ENCODE data around the gene HTATSF1.

The HTATSF1 gene, protein sequence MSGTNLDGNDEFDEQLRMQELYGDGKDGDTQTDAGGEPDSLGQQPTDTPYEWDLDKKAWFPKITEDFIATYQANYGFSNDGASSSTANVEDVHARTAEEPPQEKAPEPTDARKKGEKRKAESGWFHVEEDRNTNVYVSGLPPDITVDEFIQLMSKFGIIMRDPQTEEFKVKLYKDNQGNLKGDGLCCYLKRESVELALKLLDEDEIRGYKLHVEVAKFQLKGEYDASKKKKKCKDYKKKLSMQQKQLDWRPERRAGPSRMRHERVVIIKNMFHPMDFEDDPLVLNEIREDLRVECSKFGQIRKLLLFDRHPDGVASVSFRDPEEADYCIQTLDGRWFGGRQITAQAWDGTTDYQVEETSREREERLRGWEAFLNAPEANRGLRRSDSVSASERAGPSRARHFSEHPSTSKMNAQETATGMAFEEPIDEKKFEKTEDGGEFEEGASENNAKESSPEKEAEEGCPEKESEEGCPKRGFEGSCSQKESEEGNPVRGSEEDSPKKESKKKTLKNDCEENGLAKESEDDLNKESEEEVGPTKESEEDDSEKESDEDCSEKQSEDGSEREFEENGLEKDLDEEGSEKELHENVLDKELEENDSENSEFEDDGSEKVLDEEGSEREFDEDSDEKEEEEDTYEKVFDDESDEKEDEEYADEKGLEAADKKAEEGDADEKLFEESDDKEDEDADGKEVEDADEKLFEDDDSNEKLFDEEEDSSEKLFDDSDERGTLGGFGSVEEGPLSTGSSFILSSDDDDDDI

DNA sequence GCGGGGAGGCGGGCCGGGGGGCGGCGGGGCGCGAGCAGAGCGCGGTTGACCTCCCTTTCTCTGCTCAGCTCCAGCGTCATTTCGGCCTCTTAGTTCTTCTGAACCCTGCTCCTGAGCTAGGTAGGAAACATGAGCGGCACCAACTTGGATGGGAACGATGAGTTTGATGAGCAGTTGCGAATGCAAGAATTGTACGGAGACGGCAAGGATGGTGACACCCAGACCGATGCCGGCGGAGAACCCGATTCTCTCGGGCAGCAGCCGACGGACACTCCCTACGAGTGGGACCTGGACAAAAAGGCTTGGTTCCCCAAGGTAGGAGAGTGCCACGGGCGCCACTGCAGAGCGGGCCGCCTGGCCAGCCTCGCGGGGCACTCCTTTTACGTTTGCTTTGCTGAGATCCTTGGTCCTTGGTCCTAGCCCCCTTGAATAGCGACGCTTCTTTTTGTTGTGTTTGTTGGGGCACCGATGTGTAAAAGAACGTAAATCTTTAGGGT, at the start of gene HTATSF1:
Gene HTATSF1, plus strand, starts transcription at position 37 of the 497 bp plus-strand sequence. Its CDS starts 93 bp downstream, at position 130.
- no peak for DNase-seq

DNA sequence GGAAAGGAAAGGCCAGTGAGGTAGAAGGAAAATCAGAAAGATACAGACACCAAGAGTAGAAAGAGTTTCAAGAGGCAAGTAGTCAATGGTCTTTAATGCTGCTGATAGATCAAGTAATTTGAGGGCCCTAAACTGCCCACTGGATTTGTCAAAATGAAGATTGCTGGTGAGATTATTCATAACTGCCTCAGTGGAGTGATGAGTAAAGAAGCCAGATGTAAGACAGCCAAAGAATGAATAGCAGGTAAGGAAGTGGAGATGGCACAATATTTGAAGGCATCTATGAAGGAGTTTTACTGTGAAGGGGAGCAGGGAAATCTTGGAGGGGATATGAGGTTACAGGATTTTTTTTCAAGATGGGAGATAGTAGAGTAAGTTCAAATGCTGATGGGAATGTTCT, 49.4 kb upstream of the HTATSF1 start:
- no peak for DNase-seq

DNA sequence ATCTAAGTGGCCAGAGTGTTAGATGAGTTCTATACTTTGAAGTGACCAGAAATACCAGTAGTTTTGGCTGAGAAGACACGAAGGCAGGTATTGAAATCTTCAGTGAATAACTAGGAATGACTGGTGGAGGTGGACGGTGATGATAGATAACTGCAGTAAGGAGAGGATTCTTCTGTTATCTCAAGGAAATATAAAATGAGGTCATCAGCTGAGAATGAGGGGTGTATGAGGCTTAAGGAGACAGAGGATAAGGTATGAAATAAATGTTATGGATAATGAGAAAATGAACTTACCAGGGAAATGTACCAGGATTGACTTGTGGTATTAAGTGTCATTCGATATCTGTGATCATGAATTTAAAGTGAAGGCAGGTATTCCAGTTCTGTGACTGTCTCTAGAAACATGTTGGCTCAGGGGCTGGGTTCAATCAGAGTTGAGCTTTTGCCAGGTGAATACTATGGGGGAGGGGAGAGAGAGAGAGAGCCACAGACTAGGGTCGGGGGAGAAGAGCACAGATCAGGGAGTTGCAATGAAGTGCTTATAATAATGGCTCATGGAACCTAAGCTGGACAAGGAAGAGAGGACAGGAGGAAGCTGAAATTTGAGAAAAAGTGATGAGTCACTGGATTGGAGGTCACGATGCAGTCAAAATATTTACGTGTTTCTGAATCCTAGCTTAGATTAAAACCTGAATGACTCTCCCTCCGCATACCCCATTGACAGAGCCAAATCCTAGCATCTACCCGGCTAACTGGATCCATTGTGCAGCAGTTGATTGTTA, 47.2 kb upstream of the HTATSF1 start:
- no peak for DNase-seq

DNA sequence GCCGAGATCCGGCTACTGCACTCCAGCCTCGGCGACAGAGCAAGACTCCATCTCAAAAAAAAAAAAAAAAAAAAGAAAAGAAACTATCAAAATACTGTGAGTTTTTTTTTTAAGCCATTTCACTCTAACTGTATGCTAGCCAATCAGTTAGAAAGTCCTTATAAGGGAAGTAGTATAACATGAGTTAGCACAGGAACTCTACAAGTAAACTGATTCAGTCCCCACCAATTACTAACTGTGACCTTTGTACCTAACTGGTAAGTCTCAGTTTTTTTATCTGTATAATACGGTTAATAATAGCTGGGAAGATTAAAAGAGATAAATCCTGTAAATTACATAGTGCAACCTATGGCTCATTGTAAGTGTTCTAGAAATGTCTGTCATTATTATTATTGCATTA, 44.8 kb upstream of the HTATSF1 start:
- no peak for DNase-seq

DNA sequence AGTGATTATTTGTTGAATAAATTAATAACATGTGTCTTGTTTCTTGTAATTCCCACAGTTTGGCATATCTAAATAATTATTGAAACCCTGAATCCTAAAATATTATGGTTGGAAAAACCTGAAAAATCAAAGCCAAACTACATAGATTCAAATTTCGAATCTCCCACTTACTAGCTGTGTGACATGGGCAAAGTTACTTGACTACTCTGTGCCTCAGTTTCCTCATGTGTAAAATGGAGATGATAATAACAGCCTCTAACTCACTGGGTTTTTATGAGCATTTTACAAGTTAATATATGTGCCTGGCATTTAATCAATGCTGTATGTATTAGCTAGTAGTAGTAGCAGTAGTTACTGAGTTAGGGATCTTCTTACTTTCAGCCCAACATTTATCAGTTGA, 44.3 kb upstream of the HTATSF1 start:
- no peak for DNase-seq

DNA sequence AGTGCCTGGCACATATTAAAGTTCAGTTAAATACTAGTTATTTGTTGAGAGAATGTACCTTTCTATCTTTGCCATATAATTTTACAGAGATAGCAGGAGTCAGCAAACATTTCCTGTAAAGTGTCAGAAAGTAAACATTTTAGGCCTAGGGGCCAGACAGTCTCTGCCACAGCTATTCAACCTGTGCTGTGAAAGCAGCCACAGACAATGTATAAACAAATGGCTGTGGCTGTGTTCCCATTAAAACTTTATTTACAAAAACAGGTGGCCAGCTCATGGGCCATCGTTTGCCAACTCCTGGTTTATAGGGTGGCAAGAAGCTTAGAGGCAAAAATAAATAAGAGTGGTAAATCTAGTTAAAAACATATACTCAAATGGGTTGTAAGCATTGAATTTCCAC, 43.6 kb upstream of the HTATSF1 start:
- no peak for DNase-seq

DNA sequence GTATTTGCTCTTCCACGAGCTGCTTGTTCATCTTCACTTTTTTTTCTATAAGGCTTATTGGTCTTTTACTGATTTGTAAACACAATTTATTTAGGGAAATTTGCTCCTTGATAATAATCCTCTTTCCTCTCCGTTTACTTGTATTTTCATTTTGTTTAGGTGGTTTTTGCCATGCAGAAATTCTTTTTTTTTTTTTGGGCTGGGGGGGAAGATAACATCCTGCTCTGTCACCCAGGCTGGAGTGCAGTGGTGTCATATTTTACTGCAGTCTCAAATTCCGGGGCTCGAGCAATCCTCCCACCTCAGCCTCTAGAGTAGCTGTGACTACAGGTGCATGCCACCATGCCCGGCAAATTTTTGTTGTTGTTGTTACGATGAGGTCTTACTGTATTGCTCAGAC, 41.3 kb upstream of the HTATSF1 start:
- DNase-seq: no peak

DNA sequence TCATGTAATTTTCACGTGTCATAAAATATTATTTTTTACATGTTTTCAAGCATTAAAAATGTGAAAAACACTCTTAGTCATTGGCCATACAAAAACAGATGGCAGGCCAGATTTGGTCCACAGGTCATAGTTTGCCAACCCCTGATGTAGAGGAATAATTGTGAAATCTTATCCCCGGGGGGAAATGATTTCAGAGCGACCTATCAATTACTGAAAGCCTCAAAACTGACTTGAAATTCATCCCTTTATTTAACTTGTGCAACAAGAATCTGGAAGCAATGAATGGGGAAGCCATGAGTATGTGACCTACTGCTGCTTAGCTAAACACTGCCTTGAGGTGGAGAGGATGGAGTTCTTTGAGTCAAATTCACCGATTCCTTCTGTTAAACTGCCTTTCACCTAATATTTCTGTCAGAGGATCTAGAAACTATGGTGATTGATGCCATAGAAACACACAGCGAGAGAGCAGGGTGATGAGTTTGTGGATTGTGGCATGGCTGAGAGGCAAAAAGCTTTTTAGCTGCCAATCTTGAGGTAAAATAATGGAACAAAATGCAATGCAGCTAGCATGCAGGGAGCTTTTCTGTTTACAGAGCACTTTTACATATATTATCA, 40.0 kb upstream of the HTATSF1 start:
- peak; percentile 20 for DNase-seq

DNA sequence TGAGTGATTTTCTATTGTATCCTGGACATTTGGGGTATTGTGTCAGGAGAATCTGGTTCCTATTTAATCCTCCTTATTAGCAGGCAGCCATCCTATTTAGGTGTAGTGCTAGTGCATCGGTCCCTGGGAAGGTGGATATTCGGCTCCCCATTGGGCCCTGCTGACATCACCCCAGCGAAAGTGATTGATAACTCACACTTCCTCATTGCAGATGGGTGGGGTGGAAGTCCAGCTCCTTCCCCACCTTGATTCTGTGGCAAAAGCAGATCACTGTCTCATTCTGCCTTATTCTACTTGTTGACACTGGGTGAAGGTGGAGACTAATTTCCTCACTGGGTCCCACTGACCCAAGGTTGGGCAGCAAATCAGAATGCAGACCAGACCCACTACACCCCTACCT, 32.8 kb upstream of the HTATSF1 start:
- no peak for DNase-seq

DNA sequence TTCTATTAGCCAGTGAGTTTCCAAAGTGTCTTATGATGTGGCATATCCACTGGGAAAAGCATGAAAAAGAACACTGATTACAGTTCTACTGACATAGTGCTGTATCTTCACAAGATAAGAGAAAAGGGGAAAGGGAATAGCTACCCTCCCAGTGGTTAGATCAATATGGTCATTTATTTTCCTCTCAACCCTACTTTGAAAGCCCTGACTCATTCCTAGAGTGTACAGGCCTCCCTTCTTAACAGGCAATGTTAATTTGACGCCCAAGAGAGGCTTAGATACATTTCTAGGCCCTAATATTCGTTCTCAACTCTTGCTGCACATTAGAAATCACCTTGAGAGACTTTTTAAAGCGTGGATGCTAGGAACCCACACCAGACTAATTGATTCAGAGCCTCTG, 30.1 kb upstream of the HTATSF1 start:
- no peak for DNase-seq

DNA sequence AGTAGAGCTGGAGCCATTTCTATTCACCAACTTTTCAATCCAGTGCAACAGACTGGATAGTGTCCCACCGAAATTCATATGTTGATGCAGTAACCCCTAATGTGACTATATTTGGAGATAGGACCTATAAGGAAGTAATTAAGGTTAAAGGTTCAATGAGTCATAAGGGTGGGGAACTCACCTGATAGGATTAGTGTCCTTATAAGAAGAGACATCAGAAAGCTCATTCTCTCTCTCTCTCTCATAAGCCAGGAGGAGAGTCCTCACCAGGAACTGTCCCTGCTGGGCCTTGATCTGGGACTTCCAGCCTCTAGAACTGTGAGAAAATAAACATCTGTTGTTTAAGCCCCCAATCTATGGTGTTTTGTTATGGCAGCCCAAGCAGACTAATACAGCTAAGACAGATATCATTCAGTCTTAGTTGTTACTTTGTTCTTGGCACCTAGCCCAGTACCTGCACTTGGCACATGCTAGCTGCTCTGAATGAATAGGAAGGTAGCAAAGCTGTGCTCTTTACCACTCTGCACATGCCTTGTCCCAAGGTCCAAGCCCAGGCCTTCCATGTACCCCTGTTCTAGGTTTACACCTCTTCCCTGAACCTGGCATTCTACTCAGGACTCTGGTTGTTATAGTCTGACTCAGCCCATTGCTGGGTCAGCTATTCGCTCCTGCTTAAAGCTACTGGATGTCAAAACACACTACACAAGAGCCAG, 28.8 kb upstream of the HTATSF1 start:
- no peak for DNase-seq

DNA sequence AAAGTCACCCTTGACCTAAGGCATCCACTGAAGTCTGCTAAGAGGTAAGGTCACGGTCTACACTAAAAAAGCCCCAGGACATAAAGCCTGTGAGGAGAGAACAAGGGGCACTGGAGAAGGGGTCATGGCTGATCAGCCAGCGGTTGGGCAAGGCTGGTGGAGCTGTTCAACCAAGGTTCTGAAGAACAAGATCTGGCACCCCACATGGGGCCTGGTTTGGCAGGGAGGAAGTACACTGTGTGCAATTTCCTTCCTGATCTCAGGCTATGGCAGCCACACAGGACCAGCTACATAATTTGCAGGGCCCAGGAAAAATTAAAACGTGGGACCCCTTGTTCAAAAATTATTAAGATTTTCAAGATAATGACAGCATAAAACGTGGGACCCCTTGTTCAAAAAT, 23.7 kb upstream of the HTATSF1 start:
- no peak for DNase-seq

DNA sequence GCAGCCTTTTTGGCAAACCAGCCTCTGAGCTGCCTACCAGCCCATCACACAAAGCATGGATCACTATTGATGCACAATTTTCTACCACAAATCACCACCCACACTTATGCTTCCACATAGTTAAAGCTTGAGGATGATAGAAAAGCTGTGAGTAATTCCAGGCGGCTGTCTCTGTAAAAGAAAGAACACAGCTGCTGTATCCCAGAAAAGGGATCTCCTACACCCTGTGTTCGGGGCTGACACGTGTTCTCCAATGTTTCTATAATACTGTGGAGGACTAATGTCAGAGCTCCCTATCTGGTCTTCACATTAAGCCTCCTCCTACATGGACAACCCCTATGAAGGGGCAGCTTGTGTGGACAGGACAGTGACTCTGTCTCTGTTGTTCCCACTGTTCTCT, 22.2 kb upstream of the HTATSF1 start:
- DNase-seq: no peak

DNA sequence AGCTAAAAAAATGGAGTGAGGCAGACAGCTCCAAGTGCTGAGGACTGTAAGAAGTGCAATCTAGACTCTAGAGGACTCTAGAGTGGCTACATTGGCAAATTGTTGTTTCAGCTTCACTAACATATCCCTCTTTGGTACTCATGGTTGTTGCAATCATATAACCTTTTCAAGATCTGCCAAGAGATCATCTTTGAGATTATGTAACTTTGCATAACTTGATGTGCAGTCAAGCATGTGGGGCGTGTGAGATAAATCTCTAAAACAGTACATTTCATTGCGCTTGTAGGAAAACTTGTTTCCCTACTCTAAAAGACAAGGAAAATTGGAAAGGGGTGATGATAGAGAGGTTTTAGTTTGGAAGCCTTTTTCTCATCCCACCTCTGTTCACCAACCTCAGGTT, 20.9 kb upstream of the HTATSF1 start:
- DNase-seq: no peak

DNA sequence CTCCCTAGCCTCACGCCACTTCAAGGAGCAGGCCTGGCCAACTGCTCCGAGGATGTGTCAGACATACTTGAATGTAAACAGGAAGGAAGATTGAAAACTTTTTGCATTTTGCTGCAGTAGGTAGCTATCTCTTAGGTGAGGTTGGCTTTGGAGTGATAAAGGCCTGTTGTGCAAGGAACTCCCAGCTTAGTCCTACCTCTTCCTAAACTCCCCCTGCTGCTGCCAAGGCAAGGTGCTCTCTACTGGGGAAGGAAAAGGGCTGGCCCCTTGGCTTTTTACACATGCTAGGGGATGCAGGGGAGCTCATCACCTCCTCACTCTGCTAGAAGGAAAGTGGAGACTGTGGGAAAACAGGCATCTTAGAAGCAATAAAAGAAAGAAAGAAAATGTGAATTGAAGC, 20.4 kb upstream of the HTATSF1 start:
- no peak for DNase-seq

DNA sequence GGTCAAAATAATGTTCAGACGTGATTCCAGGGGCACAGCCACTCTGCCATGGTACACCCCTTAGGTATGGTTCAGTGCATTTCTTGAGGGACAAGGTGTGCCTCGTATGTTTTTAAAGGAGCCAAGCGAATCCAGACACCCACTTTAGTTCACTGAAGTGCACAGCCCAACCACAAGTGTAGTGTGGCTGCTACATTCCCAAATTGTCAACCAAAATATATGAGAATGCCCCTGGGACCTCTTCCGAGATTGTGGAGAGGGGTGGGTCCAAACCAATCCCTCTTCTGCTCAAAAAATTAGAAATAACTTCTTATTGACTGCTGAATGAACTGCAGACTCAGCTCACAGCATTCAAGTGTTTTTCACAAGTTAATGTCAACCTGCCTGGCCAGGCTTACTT, 17.0 kb upstream of the HTATSF1 start:
- DNase-seq: no peak

DNA sequence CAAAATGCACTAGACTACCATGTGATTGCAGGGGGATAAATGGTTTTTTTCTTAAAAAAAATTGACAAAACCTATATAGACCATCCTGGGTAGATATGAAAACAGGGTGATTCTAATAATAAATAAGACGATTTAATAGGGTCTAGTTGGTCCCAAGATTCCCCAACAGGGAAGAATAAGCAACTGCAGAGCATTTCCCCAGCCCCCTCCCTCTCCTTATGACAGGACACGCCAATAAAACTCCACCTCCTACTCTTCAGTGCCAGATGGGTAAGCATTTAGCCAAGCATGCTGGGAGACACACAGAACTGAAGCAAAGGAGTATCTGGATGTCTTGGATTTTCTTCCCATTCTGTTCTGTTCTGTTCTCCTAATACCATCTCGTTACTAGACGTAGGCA, 9.7 kb upstream of the HTATSF1 start, which contains the start of gene BRS3:
Gene BRS3, plus strand, starts transcription at position 301 of the 400 bp plus-strand sequence. CDS start 168 bp downstream, outside the sequence.
- no peak for DNase-seq

DNA sequence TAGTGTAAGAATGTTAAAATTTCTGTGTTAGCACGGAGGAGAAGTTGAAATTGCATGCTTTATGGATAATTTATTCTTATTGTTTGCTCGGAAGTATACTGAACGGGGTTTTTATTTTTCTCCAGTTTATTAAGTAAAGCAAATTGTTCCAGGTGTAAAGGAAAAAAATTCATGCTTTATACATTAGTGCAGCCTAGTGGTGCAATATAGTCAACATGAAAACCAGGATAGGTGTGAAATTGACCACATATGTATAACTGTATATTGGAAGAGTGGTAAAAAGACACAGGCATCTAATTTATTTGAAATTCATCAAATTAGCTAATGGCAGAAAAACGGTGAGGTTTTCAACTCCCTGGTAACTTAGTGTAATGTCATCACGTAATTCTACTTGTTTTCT, 8.7 kb upstream of the HTATSF1 start:
- no peak for DNase-seq

DNA sequence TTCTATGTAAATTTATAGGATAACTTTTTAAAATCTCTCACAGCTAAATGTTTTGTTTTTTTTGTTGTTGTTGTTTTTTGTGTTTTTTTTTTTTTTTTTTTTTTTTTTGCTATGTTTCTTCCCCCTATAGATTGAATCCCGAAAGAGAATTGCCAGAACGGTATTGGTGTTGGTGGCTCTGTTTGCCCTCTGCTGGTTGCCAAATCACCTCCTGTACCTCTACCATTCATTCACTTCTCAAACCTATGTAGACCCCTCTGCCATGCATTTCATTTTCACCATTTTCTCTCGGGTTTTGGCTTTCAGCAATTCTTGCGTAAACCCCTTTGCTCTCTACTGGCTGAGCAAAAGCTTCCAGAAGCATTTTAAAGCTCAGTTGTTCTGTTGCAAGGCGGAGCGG, 5.6 kb upstream of the HTATSF1 start:
- DNase-seq: no peak

DNA sequence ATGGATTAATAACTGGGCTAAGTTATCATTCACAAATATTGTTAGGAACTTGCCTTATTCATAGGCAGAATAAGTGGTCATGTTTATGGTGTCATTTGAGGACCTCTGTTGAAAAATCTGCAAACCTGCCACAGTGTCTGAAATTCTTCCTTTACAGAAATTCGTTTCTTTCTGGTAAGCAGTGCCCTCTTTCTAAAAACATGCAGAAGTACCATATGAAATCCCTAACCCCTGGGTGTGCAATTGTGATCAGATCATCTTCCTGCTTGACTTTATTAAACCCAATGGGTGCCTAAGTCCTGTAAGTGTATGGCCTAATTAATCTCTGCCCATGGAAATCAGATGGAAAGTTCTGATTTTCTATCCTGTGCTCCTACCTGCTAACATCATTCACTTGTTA, 4.4 kb upstream of the HTATSF1 start:
- no peak for DNase-seq

DNA sequence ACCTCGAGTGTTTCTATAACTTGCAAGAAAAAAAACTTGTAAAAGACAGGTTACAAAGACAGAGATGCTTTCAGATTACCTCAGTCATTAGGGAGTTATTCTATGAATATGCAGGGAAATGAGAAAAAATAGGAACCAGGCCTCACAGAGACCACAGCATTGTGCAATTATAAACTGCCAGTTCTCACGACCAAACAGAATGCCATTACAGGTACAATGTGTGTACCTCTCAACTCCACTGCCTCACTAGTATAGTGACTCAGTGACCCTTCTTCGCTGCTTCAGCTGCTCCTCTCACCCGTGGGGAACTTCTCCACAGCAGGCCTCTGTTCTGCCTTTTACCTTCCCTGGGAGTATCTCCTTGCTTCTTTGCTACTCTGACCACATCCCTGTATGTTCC, 2.3 kb upstream of the HTATSF1 start:
- no peak for DNase-seq

DNA sequence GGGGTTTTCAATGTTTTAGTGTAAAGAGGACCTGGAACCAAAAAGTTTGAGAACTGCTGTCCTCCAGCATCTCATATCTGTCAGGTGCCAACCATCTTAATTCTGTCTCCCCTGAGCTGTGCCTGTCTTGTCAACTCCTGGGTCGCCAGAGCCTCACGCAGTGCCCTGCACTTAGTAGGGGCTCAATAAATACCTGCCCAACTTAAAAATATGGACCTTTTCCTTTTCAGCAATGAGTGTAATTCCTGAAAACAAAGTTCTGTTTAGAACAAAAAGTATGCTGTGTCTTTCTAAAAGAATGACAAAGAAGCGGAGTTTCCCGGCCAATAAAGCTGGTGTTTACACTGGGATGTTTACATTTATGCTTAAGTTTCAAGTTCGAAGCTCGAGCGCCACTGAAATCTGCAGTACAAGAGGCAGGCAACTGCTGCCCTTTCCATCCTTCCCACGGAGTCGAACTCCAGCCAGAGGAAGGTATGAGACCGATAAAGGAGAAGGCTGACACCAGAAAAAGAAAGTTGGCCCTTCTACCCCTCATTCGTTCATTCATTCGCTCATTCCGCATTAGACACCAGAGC, 1.1 kb upstream of the HTATSF1 start:
- no peak for DNase-seq
